Calu3 (cell line): ENCODE results near the gene PRF1. TPM values are rescaled to one million over a fixed set of nuclear protein-coding genes. Genes with fewer than 3 reads are reported as not detected.

Experiments
- BruUV-seq: library from RNA; stranded (reverse); fragments of 400-500 nt; replicated peaks from 2 replicates; lab custom pipeline; 2021; lab: Mats Ljungman, UMichigan
- CTCF ChIA-PET: fragments of 300-600 bp; sonication (Branson Sonifier 250); formaldehyde crosslinking; loops from one replicate; lab custom pipeline; 2022; ENCODE audit warnings: antibody characterized with exemption; lab: Charles Lee
- DNase-seq: peaks from one replicate; pipeline ENCODE4 v3.0.0; 2022
- H3K27ac Mint-ChIP-seq: one replicate; pipeline ENCODE4 v1.8.0; 2022; ENCODE audit warnings: mixed read lengths; ENCODE audit not compliant: unreplicated experiment
- H3K27me3 Mint-ChIP-seq: one replicate; pipeline ENCODE4 v1.8.0; 2022; ENCODE audit warnings: mixed read lengths; ENCODE audit not compliant: unreplicated experiment
- H3K36me3 Mint-ChIP-seq: one replicate; pipeline ENCODE4 v1.8.0; 2022; ENCODE audit warnings: mild to moderate bottlenecking, moderate library complexity, mixed read lengths; ENCODE audit not compliant: insufficient read depth, unreplicated experiment
- H3K4me1 Mint-ChIP-seq: one replicate; pipeline ENCODE4 v1.8.0; 2022; ENCODE audit warnings: mild to moderate bottlenecking, low read depth, mixed read lengths; ENCODE audit not compliant: unreplicated experiment
- H3K4me3 Mint-ChIP-seq: one replicate; pipeline ENCODE4 v1.8.0; 2022; ENCODE audit warnings: mild to moderate bottlenecking, low read depth, moderate library complexity, mixed read lengths; ENCODE audit not compliant: unreplicated experiment
- H3K9me3 Mint-ChIP-seq: one replicate; pipeline ENCODE4 v1.8.0; 2022; ENCODE audit warnings: low read depth, mixed read lengths; ENCODE audit not compliant: unreplicated experiment
- CTCF ChIP-seq: fragments of 200-600 bp; IDR thresholded peaks from one replicate; pipeline ENCODE4 v1.8.0; 2022; ENCODE audit warnings: antibody characterized with exemption; ENCODE audit not compliant: unreplicated experiment
- intact Hi-C: fragments of 100-400 bp; cut with micrococcal nuclease; formaldehyde crosslinking; loops from one replicate; pipeline ENCODE4 v1.10.0; 2022; ENCODE audit not compliant: unreplicated experiment
- total RNA-seq: library from RNA; stranded (reverse); gene quantifications from 2 replicates; pipeline ENCODE4 v1.2.3, GENCODE V29; 2022

PRF1 gene
- total RNA-seq, 1 experiment from 2014 or later = not detected

GRCh38 chr10:70568113-70568512, 34.4 kb downstream of the PRF1 start:
- no TSS peak for BruUV-seq
- no peak for DNase-seq
- Mint-ChIP-seq H3K9me3 (no peaks in the 10 kb centered on the region), H3K27me3 (peaks cover 77% of the 10 kb centered on the region), H3K36me3 (no peaks in the 10 kb centered on the region), H3K4me1 (no peaks in the 10 kb centered on the region), H3K27ac (no peak overlapping the region), H3K4me3 (no peak overlapping the region)
- no peak for TF ChIP-seq CTCF
- CTCF ChIA-PET = interaction anchor here (0.7 kb wide), 1 partner anchor 61 kb away, joined by 3 read pairs; no protein-coding TSS in a partner anchor
- intact Hi-C loops = no loop called here

- Mint-ChIP-seq H3K9me3 (no peaks in the 10 kb centered on the region), H3K4me3 (no peak overlapping the region), H3K4me1 (no peaks in the 10 kb centered on the region), H3K27me3 (peaks cover 77% of the 10 kb centered on the region), H3K27ac (no peak overlapping the region), H3K36me3 (no peaks in the 10 kb centered on the region)
- intact Hi-C loops = no loop called here
- TF ChIP-seq CTCF = no peak
- DNase-seq = no peak
- CTCF ChIA-PET = no interaction called here
- no TSS peak for BruUV-seq
Observed at GRCh38 chr10:70567603-70568002, 34.9 kb downstream of the PRF1 start.

- no TSS peak for BruUV-seq
- intact Hi-C loops = no loop called here
- no peaks in the 10 kb centered on the region for H3K4me1 Mint-ChIP-seq
- no peak for DNase-seq
- no peaks in the 10 kb centered on the region for H3K36me3 Mint-ChIP-seq
- TF ChIP-seq CTCF = no peak
- H3K27ac Mint-ChIP-seq = no peak overlapping the region
- H3K27me3 Mint-ChIP-seq = peaks cover 85% of the 10 kb centered on the region
- no peak overlapping the region for H3K4me3 Mint-ChIP-seq
- H3K9me3 Mint-ChIP-seq = no peaks in the 10 kb centered on the region
- CTCF ChIA-PET = interaction anchor here (1.7 kb wide), 1 partner anchor 10 kb away, joined by 4 read pairs; no protein-coding TSS in a partner anchor
Observed at GRCh38 chr10:70566515-70567290, 35.8 kb downstream of the PRF1 start.

GRCh38 chr10:70565556-70566514, 36.7 kb downstream of the PRF1 start:
- no peak overlapping the region for H3K4me3 Mint-ChIP-seq
- DNase-seq = no peak
- H3K9me3 Mint-ChIP-seq = no peaks in the 10 kb centered on the region
- CTCF ChIA-PET = interaction anchor here (1.3 to 1.7 kb wide), 2 partner anchors 11 to 104 kb away, joined by 3 to 4 read pairs; no protein-coding TSS in a partner anchor
- no peak overlapping the region for H3K27ac Mint-ChIP-seq
- intact Hi-C loops = no loop called here
- BruUV-seq = no TSS peak
- H3K27me3 Mint-ChIP-seq = peaks cover 94% of the 10 kb centered on the region
- H3K4me1 Mint-ChIP-seq = no peaks in the 10 kb centered on the region
- no peaks in the 10 kb centered on the region for H3K36me3 Mint-ChIP-seq
- TF ChIP-seq CTCF = no peak
